Measurements from ENCODE around the gene IL1RAPL2.
"Not testable (repeated sequence)": the region's sequence is repeated elsewhere in the genome, so short reads cannot be mapped to it uniquely, and the experiment has no call there.

Gene IL1RAPL2

GRCh38 chrX:105723966-105724735, 1158.2 kb downstream of the IL1RAPL2 start:
- DNase-seq: no peak

- no peak for DNase-seq
Observed at GRCh38 chrX:105725228-105725627, 1159.2 kb downstream of the IL1RAPL2 start.

GRCh38 chrX:105738162-105738561, 1172.2 kb downstream of the IL1RAPL2 start:
- no peak for DNase-seq

DNA sequence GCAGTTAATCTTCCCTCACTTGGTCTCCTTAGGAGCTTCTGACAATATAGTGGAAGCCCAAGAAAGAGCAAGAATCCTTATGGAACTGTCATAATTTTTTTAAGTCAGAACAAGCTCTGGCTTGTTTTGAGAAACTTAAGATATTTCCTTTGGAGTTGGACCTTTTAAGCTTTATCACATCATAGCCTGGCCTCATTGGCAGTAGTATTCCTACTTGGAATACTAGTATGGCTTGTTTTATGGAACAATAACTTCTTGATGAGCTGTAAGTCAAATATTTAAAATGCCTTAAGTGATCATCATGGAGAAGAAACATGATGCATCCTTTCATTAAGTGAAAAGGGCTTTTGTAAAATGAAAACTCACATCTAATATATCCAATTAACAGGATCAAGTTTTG, 1178.3 kb downstream of the IL1RAPL2 start:
- DNase-seq: no peak

DNA sequence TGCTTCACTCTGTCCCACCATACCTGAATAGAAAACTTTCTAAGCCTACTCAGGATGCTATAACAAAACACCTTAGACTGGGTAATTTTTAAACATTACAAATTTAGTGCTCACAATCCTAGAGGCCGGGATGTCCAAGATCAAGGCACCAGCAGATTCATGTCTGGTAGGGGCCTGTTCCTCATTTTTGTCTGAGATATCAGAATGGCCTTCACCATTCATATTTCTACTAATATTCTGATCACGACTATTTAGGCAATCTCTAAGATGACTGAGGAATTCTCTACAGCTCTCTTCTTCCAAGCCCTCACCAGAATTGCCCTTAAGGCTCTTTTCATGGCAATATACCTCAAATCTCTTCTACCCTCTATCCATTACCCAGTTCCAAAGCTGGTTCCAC, 1178.9 kb downstream of the IL1RAPL2 start:
- DNase-seq: no peak

- DNase-seq: no peak
Observed at GRCh38 chrX:105745863-105746262, 1179.9 kb downstream of the IL1RAPL2 start.

GRCh38 chrX:105752338-105752956, 1186.4 kb downstream of the IL1RAPL2 start:
- no peak for DNase-seq

- DNase-seq: no peak
Observed at GRCh38 chrX:105753411-105753810, 1187.4 kb downstream of the IL1RAPL2 start.

DNA sequence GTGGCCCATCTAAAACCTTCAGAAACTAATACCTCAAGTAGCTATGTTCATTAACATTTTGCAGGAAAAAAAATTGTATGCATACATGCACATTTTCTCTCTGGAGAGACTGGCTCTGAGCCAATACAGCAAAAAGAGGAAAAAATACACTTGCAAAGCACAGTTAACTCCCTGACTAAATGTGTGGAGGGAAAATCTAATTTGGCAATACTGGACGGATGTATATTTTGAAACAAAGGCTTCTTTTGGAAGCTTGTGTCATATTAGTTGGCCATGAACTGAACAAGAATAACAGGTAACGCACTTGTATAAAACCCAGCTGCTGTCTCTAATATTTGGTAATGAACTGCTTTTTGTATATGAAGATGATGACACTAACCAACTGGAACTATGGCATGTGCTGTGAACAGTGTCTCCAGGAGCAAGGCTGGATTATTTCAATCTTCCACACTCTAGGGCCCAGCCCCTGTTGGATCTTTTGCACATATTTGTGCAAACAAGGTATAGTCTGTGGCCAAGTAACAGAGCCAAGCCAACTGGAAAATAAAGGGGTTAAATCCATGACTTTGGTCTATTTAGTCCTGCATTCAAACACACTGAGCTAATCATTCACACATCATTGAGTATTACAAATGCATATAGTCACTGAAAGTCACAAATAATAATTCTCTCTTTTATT, 1188.4 kb downstream of the IL1RAPL2 start:
- no peak for DNase-seq

GRCh38 chrX:105755109-105755508, 1189.1 kb downstream of the IL1RAPL2 start:
- DNase-seq: no peak

DNA sequence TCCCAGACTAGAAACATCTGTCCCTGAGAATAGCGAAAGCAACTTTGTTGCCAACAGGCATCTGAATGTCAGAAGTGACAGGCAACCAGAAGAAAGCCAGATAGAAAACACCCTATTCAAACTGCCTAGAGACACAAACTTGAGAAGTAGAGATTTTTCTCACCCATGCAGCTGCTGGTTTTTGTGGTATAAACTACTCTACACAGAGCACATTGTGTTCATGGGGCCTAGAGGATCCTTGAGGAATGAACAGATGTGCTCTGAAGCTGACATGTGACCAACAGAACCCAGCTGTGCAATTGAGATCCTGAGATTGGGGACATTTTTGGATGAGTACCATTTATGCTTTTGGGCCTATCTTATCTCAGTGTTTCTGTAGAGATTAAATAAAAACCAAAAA, 1192.8 kb downstream of the IL1RAPL2 start:
- no peak for DNase-seq

GRCh38 chrX:105759598-105759997, 1193.6 kb downstream of the IL1RAPL2 start:
- no peak for DNase-seq

DNA sequence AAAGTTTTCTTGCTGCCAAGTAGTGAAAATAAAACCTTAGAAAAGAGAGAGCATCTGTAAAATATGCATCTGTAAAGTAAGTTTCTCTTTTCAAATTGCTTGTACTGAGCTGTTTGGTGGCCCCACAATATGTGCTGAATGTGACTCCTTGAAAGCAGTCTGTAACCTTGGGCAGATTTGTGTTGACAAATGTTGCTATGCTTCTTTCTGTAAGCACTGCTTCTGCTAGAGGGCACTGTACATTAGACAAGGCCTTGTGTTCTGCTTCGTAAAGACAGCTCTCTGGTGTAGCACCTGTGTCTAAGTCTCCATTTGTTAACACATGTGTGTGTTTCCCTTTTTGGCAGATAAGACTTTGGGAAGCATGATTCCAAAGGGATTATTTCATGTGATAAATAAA, 1199.7 kb downstream of the IL1RAPL2 start:
- DNase-seq: no peak

DNA sequence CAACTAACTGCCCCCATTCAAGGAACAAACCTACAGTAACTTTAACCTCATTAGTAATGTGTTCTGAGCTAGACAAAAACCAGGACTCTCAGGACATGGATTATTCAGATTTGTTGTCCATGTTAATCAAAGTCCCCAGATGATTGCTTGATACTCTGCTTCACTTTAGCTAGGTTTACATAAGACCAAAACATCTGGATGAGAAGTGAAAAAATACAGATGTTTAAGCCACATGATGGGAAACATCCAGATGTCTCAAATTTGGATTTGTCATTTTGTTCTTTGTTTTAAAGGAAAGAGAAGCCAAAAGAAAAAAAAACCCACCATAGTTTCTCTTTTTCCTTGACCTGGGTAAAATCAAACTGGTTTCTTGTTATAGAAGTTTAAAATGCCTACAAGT, 1207.8 kb downstream of the IL1RAPL2 start:
- no peak for DNase-seq

DNA sequence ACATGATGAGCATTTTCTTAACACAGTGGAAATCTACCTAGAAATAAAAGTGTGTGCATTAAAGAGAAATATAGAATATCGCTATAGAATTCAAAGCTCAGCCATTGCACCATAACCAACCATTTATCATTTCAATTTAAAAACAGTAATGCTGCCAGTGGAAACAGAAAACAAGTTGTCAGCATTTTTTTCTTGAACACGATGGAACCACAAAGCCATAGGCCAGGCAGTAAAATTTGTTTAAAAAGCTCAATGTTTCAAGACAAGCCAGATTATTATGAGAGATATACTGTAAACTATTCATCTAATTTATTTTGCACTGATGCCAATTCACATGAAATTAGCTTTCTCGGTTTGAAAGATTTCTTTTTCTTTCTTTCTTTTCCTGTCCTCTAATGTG, 1209.7 kb downstream of the IL1RAPL2 start:
- no peak for DNase-seq

GRCh38 chrX:105781804-105782203, 1215.8 kb downstream of the IL1RAPL2 start:
- no peak for DNase-seq

- DNase-seq: not testable (repeated sequence)
Observed at GRCh38 chrX:105796877-105797276, 1230.9 kb downstream of the IL1RAPL2 start.

DNA sequence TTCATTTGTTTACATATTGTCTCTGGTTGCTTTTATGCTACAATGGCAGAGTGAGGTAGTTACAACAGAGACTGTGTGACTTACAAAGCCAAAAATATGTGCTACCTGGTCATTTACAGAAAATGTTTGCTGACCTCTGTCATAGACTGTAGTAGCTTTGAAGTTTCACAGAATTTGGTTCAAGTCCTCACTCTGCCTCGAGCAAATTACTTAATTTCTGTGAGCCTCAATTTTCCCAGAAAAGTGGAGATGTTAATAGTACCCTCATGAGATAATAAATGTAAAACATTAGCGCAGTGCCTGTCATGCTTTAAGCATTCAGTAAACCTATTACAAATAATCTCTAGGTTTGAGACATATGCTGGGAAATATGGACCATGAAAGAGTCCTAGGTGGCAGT, 1237.9 kb downstream of the IL1RAPL2 start:
- DNase-seq: no peak

DNA sequence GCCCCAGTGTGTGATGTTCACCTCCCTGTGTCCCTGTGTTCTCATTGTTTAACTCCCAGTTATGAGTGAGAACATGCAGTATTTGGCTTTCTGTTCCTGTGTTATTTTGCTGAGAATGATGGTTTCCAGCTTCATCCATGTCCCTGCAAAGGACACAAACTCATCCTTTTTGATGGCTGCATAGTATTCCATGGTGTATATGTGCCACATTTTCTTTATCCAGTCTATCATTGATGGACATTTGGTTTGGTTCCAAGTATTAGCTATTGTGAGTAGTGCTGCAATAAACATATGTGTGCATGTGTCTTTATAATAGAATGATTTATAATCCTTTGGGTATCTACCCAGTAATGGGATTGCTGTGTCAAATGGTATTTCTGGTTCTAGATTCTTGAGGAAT, 1239.7 kb downstream of the IL1RAPL2 start:
- not testable (repeated sequence) for DNase-seq

- no peak for DNase-seq
Observed at GRCh38 chrX:105816517-105816916, 1250.5 kb downstream of the IL1RAPL2 start.

Measured in activated T-cell treated with anti-CD3 and anti-CD28 coated beads, Interleukin-2, amount 50 U/mL, for 48 hours (primary cell).